B cell (primary cell): ENCODE results near the gene VAV2. TPM values are rescaled to one million over a fixed set of nuclear protein-coding genes. Genes with fewer than 3 reads are reported as not detected.

Experiments used
- ATAC-seq: fragments of 200-7000 bp; cut with Tn5 transposase; one replicate; pipeline ENCODE4 v1.10.0; 2021; ENCODE audit warnings: low read depth, mild to moderate bottlenecking, moderate number of reproducible peaks, moderate library complexity
- CTCF ChIA-PET: fragments of 350-600 bp; sonication (Branson Sonifier 250); formaldehyde crosslinking; loops from one replicate; lab custom pipeline; 2021; ENCODE audit warnings: antibody characterized with exemption, inconsistent platforms; lab: Charles Lee
- POLR2A ChIA-PET: fragments of 350-600 bp; sonication (Branson Sonifier 250); formaldehyde crosslinking; loops from one replicate; lab custom pipeline; 2021; ENCODE audit warnings: antibody characterized with exemption; lab: Charles Lee
- DNase-seq: peaks from one replicate; pipeline ENCODE4 v3.0.0; 2013
- H2AFZ ChIP-seq: 2 replicates; pipeline ENCODE4 v1.6.1; 2012; ENCODE audit warnings: mild to moderate bottlenecking, low read depth, low read length; ENCODE audit not compliant: insufficient read depth, poor library complexity, severe bottlenecking
- H3K27ac ChIP-seq, 2 donors: 1 replicate in 1 of 2; 2 replicates in 1 of 2; pipeline ENCODE4 v1.5.1; 2012 to 2013; ENCODE audit warnings: low read length in 2 of 2, mild to moderate bottlenecking in 2 of 2, moderate library complexity in 1 of 2
- H3K27me3 ChIP-seq, 4 experiments: fragments of 200-600 bp in 1 of 4; sonication (generic) in 1 of 4; replicated peaks in 1 of 4; 1 replicate in 2 of 4; 2 replicates in 2 of 4; pipeline versions ENCODE4 v1.6.1 to v1.7.0; 2013 to 2016; ENCODE audit warnings: low read length in 3 of 4, mild to moderate bottlenecking in 2 of 4, mixed read lengths in 1 of 4, moderate library complexity in 1 of 4; ENCODE audit not compliant: insufficient read depth in 4 of 4, control insufficient read depth in 3 of 4; ENCODE audit errors: control extremely low read depth in 1 of 4
- H3K36me3 ChIP-seq, 2 experiments: replicated peaks in 1 of 2; 1 replicate in 1 of 2; 2 replicates in 1 of 2; pipeline versions ENCODE4 v1.6.1 to v1.7.1; 2013; ENCODE audit warnings: low read length in 1 of 2; ENCODE audit not compliant: insufficient read depth in 2 of 2, control insufficient read depth in 1 of 2; ENCODE audit errors: control extremely low read depth in 1 of 2, extremely low read depth in 1 of 2
- H3K4me1 ChIP-seq, 2 donors: fragments of 200-600 bp in 1 of 2; sonication (generic) in 1 of 2; 1 replicate in 1 of 2; 2 replicates in 1 of 2; pipeline versions ENCODE4 v1.5.1 to v1.6.1; 2013 to 2017; ENCODE audit warnings: low read length in 2 of 2; ENCODE audit not compliant: control insufficient read depth in 2 of 2, insufficient read depth in 2 of 2
- H3K4me2 ChIP-seq: replicated peaks from 2 replicates; pipeline ENCODE3; 2012; ENCODE audit warnings: mild to moderate bottlenecking, low read depth, low read length; ENCODE audit not compliant: poor library complexity, severe bottlenecking
- H3K4me3 ChIP-seq, 5 experiments: fragments of 200-600 bp in 1 of 5; sonication (generic) in 1 of 5; 1 replicate in 3 of 5; 2 replicates in 2 of 5; pipeline versions ENCODE4 v1.5.1 to v1.7.0; 2011 to 2016; ENCODE audit warnings: low read length in 4 of 5, mild to moderate bottlenecking in 4 of 5, low read depth in 2 of 5, control low read depth in 1 of 5, moderate library complexity in 1 of 5; ENCODE audit not compliant: insufficient read depth in 1 of 5; ENCODE audit errors: control extremely low read depth in 1 of 5, extremely low read depth in 1 of 5
- H3K79me2 ChIP-seq: fragments of 200-600 bp; sonication (generic); one replicate; pipeline ENCODE4 v1.6.0; 2016; ENCODE audit warnings: low read length; ENCODE audit not compliant: control insufficient read depth, insufficient read depth
- H3K9ac ChIP-seq: fragments of 200-600 bp; sonication (generic); 2 replicates; pipeline ENCODE4 v1.6.1; 2017; ENCODE audit warnings: mild to moderate bottlenecking, low read length, moderate library complexity
- H3K9me3 ChIP-seq, 3 donors: one replicate each; pipeline versions ENCODE4 v1.6.1 to v1.7.1; 2013; ENCODE audit warnings: low read length in 2 of 3; ENCODE audit not compliant: control insufficient read depth in 2 of 3, insufficient read depth in 1 of 3; ENCODE audit errors: control extremely low read depth in 1 of 3
- H4K20me1 ChIP-seq: 2 replicates; pipeline ENCODE4 v1.6.0; 2012; ENCODE audit warnings: mild to moderate bottlenecking, low read length; ENCODE audit not compliant: insufficient read depth, control insufficient read depth, poor library complexity, severe bottlenecking
- H3K27ac Mint-ChIP-seq: one replicate; pipeline ENCODE4 v1.8.0; 2021; ENCODE audit warnings: mixed read lengths
- H3K27me3 Mint-ChIP-seq: one replicate; pipeline ENCODE4 v1.8.0; 2021; ENCODE audit warnings: mixed read lengths
- H3K4me1 Mint-ChIP-seq: one replicate; pipeline ENCODE4 v1.8.0; 2021; ENCODE audit warnings: mixed read lengths
- H3K4me3 Mint-ChIP-seq: one replicate; pipeline ENCODE4 v1.8.0; 2021; ENCODE audit warnings: mixed read lengths
- H3K9me3 Mint-ChIP-seq: one replicate; pipeline ENCODE4 v1.8.0; 2022; ENCODE audit warnings: mixed read lengths; ENCODE audit not compliant: insufficient read depth
- CTCF ChIP-seq: fragments of 200-600 bp; IDR thresholded peaks from one replicate; pipeline ENCODE4 v1.8.0; 2022; ENCODE audit warnings: antibody characterized with exemption, mild to moderate bottlenecking
- EZH2 ChIP-seq: IDR thresholded peaks from 2 replicates; pipeline ENCODE4 v1.6.1; 2012; ENCODE audit warnings: borderline replicate concordance, low read depth, mild to moderate bottlenecking, moderate library complexity, low read length; ENCODE audit not compliant: insufficient read depth, poor library complexity, severe bottlenecking
- WGBS: methylation state at CpG from one replicate; pipeline ENCODE4 v1.1.5; 2013; ENCODE audit warnings: missing lambda C conversion rate; ENCODE audit not compliant: insufficient coverage; 5-methylcytosine and 5-hydroxymethylcytosine counted together
- intact Hi-C: fragments of 100-400 bp; cut with micrococcal nuclease; formaldehyde crosslinking; loops from one replicate; pipeline ENCODE4 v1.10.0; 2022
- polyA plus RNA-seq: library from polyadenylated mRNA; depleted of rRNA; stranded (reverse); fragments of >200 nt; gene quantifications from 2 replicates; pipeline ENCODE4 v1.2.3, GENCODE V29; 2012
- total RNA-seq, 2 donors: library from RNA; stranded (reverse); fragments of 120-200 nt in 1 of 2; gene quantifications; 1 replicate in 1 of 2; 2 replicates in 1 of 2; pipeline versions ENCODE4 v1.2.3 to v1.2.4, GENCODE V29; 2013 to 2022

Gene VAV2
- total and polyA plus RNA-seq, 2 donors (not counting 1 experiment from before 2014, with no cell fraction given): 34.4 to 128 TPM

GRCh38 chr9:133813749-133814585, 178.2 kb downstream of the VAV2 start:
- ChIA-PET CTCF (interaction anchor here (1.2 to 1.6 kb wide), 4 partner anchors 24 to 181 kb away, joined by 3 to 5 read pairs (median 4); no protein-coding TSS in a partner anchor), POLR2A (interaction anchor here (0.7 kb wide), 1 partner anchor 8 kb away, joined by 3 read pairs; no protein-coding TSS in a partner anchor)
- no peaks in the 10 kb centered on the region for H3K27me3 ChIP-seq
- peak overlapping the region; percentile 42 for H3K4me2 ChIP-seq
- H2AFZ ChIP-seq: no peak overlapping the region
- H3K4me3 ChIP-seq: no peak overlapping the region
- Mint-ChIP-seq H3K27me3 (no peaks in the 10 kb centered on the region), H3K4me1 (peaks cover 43% of the 10 kb centered on the region), H3K27ac (peak overlapping the region; percentile 67), H3K4me3 (peak overlapping the region; percentile 23), H3K9me3 (no peaks in the 10 kb centered on the region)
- H3K27ac ChIP-seq: peak overlapping the region in 1 of 2 donors; percentile 68
- DNase-seq (peak; percentile 56), ATAC-seq (peak; percentile 41)
- H4K20me1 ChIP-seq: peaks cover 53% of the 10 kb centered on the region
- peaks cover 35 to 44% of the 10 kb centered on the region in 2 donors for H3K4me1 ChIP-seq
- H3K79me2 ChIP-seq: peaks cover 95% of the 10 kb centered on the region
- H3K9me3 ChIP-seq: no peaks in the 10 kb centered on the region
- intact Hi-C loops: no loop called here
- no peak overlapping the region for H3K9ac ChIP-seq
- WGBS: 83% methylated on average over 25 of the region's 29 CpGs
- TF ChIP-seq EZH2 (no peak), CTCF (no peak)
- H3K36me3 ChIP-seq: peaks cover 0 to 51% of the 10 kb centered on the region in 2 experiments
